HEK293 (cell line): ENCODE data around the gene INTS1.

ENCODE experiments used
- PRDM1 ChIP-seq: fragments of 450-650 bp; formaldehyde crosslinking; IDR thresholded peaks from 2 replicates; pipeline ENCODE4; 2016; ENCODE audit warnings: missing biosample characterization, missing genetic modification characterization
- ZFP3 ChIP-seq: fragments of 450-650 bp; formaldehyde crosslinking; IDR thresholded peaks from 2 replicates; pipeline ENCODE4 v1.5.1; 2016; ENCODE audit warnings: low read depth, missing biosample characterization, missing genetic modification characterization
- ZNF391 ChIP-seq: fragments of 450-650 bp; formaldehyde crosslinking; IDR thresholded peaks from 2 replicates; pipeline ENCODE4 v1.5.1; 2016; ENCODE audit warnings: low read depth, missing biosample characterization, missing genetic modification characterization, borderline replicate concordance
- ZNF76 ChIP-seq: fragments of 450-650 bp; formaldehyde crosslinking; IDR thresholded peaks from 2 replicates; pipeline ENCODE4; 2016; ENCODE audit warnings: low read depth, missing biosample characterization, missing genetic modification characterization, borderline replicate concordance
- TF ChIP-seq, protein P1 (sequence below): fragments of 450-650 bp; formaldehyde crosslinking; IDR thresholded peaks from 2 replicates; pipeline ENCODE4 v1.5.1; 2016; ENCODE audit warnings: missing biosample characterization, missing genetic modification characterization
- TF ChIP-seq, protein P2 (sequence below): fragments of 450-650 bp; formaldehyde crosslinking; IDR thresholded peaks from 2 replicates; pipeline ENCODE4 v1.5.1; 2016; ENCODE audit warnings: missing biosample characterization, missing genetic modification characterization, borderline replicate concordance
- TF ChIP-seq, protein P3 (sequence below): fragments of 450-650 bp; formaldehyde crosslinking; IDR thresholded peaks from 2 replicates; pipeline ENCODE4 v1.5.1; 2016; ENCODE audit warnings: missing biosample characterization, missing genetic modification characterization
- TF ChIP-seq, protein P4 (sequence below): fragments of 450-650 bp; formaldehyde crosslinking; IDR thresholded peaks from 2 replicates; pipeline ENCODE4 v1.5.1; 2016; ENCODE audit warnings: missing biosample characterization, missing genetic modification characterization, low read depth

DNA sequence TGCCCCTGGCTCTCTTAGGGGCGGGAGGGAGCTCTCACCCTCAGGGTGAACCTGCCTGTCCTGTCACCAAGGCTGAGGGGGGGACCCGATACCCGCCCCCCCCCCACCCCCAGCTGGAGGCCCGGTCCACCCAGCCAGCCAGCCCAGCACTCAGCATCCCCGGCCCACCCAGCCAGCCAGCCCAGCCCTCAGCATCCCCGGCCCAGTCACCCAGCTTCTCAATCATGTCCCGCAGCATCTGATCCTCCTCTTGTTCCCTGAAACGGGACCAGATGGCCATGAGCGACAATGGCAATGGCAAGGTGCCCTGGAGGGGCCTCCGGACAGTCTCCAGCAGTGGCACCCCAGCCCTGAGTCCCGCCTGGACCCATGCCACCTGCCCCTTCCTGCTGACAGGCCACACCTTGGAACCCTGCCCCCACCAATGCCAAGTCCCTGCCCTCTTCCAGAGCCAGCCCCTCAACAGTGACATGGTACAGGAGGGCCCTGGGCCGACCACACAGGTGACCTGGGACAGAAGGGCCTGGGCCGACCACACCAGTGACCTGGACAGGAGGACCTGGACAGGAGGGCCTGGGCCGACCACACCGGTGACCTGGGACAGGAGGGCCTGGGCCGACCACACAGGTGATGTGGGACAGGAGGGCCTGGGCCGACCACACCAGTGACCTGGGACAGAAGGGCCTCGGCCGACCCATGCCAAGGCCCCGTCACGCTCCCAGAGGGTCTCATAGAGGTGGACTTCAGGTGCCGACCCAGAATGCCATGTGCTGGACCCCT, 69.1 kb downstream of the INTS1 start:
- TF ChIP-seq ZFP3 = no peak
- no peak for TF ChIP-seq ZNF76 (tag by site-specific recombination)
- TF ChIP-seq ZNF391 (tag by site-specific recombination) = no peak
- TF ChIP-seq, protein P1, sequence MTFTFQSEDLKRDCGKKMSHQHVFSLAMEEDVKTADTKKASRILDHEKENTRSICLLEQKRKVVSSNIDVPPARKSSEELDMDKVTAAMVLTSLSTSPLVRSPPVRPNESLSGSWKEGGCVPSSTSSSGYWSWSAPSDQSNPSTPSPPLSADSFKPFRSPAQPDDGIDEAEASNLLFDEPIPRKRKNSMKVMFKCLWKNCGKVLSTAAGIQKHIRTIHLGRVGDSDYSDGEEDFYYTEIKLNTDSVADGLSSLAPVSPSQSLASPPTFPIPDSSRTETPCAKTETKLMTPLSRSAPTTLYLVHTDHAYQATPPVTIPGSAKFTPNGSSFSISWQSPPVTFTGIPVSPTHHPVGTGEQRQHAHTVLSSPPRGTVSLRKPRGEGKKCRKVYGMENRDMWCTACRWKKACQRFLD = no peak
- TF ChIP-seq PRDM1 = no peak
- TF ChIP-seq, protein P2, sequence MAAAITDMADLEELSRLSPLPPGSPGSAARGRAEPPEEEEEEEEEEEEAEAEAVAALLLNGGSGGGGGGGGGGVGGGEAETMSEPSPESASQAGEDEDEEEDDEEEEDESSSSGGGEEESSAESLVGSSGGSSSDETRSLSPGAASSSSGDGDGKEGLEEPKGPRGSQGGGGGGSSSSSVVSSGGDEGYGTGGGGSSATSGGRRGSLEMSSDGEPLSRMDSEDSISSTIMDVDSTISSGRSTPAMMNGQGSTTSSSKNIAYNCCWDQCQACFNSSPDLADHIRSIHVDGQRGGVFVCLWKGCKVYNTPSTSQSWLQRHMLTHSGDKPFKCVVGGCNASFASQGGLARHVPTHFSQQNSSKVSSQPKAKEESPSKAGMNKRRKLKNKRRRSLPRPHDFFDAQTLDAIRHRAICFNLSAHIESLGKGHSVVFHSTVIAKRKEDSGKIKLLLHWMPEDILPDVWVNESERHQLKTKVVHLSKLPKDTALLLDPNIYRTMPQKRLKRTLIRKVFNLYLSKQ (tag by site-specific recombination) = no peak
- TF ChIP-seq, protein P3, sequence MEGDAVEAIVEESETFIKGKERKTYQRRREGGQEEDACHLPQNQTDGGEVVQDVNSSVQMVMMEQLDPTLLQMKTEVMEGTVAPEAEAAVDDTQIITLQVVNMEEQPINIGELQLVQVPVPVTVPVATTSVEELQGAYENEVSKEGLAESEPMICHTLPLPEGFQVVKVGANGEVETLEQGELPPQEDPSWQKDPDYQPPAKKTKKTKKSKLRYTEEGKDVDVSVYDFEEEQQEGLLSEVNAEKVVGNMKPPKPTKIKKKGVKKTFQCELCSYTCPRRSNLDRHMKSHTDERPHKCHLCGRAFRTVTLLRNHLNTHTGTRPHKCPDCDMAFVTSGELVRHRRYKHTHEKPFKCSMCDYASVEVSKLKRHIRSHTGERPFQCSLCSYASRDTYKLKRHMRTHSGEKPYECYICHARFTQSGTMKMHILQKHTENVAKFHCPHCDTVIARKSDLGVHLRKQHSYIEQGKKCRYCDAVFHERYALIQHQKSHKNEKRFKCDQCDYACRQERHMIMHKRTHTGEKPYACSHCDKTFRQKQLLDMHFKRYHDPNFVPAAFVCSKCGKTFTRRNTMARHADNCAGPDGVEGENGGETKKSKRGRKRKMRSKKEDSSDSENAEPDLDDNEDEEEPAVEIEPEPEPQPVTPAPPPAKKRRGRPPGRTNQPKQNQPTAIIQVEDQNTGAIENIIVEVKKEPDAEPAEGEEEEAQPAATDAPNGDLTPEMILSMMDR (tag by site-specific recombination) = no peak
- TF ChIP-seq, protein P4, sequence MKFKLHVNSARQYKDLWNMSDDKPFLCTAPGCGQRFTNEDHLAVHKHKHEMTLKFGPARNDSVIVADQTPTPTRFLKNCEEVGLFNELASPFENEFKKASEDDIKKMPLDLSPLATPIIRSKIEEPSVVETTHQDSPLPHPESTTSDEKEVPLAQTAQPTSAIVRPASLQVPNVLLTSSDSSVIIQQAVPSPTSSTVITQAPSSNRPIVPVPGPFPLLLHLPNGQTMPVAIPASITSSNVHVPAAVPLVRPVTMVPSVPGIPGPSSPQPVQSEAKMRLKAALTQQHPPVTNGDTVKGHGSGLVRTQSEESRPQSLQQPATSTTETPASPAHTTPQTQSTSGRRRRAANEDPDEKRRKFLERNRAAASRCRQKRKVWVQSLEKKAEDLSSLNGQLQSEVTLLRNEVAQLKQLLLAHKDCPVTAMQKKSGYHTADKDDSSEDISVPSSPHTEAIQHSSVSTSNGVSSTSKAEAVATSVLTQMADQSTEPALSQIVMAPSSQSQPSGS = no peak
